ENCODE data around the gene CACNB2.

DNA sequence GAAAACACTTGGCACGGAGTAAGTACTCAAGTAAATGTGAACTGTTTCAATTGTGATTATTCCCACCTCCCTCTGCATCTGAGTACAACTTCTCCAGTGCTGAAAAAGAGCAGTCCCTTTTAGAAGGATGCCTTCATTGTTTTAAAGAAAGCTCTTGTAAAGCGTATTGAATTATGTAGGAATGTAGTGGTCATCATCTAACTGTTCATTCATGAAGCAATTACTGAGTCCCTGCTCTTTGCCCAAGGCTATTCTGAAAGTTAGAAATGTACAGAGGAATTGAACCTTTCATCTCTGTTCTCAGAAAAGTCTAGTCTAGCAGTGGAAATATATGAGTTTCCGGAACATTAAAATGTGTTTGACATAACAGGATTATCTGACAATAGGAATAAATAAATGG lies 127.8 kb downstream of the CACNB2 start:
- no peak for TF ChIP-seq POLR2AphosphoS5 (IDR thresholded peaks at IDR 0.05)
- no peak for TF ChIP-seq POLR2A (IDR thresholded peaks at IDR 0.05)
- TF ChIP-seq EP300 (IDR thresholded peaks at IDR 0.05): no peak

All from gastroesophageal sphincter (tissue), 2 donors.